Mesenchymal stem cell (in vitro differentiated cells and primary cell): ENCODE measurements around the gene MRTFA.

Experiments used
- DNase-seq: peaks from one replicate; pipeline ENCODE4 v3.0.0-alpha.2; 2013
- H2AFZ ChIP-seq: one replicate; pipeline ENCODE4 v1.6.1; 2013; ENCODE audit warnings: low read depth, mild to moderate bottlenecking, control low read depth, inconsistent platforms, low read length, moderate library complexity
- H2AK5ac ChIP-seq: 2 replicates; pipeline ENCODE4 v1.6.1; 2013; ENCODE audit warnings: low read length, moderate library complexity, mild to moderate bottlenecking, inconsistent platforms; ENCODE audit not compliant: severe bottlenecking
- H2BK120ac ChIP-seq: one replicate; pipeline ENCODE4 v1.6.1; 2013; ENCODE audit warnings: low read depth, mild to moderate bottlenecking, inconsistent platforms, low read length, moderate library complexity
- H2BK12ac ChIP-seq, 2 experiments: one replicate each; pipeline ENCODE4 v1.6.1; 2013; ENCODE audit warnings: inconsistent platforms in 2 of 2, low read length in 2 of 2, mild to moderate bottlenecking in 2 of 2, moderate library complexity in 2 of 2, control low read depth in 1 of 2
- H2BK15ac ChIP-seq: one replicate; pipeline ENCODE4 v1.6.1; 2013; ENCODE audit warnings: mild to moderate bottlenecking, low read depth, inconsistent platforms; ENCODE audit not compliant: poor library complexity, severe bottlenecking
- H2BK5ac ChIP-seq: 2 replicates; pipeline ENCODE4 v1.6.1; 2013; ENCODE audit warnings: low read depth, mild to moderate bottlenecking, low read length, control low read depth, inconsistent platforms; ENCODE audit not compliant: poor library complexity, severe bottlenecking
- H3K14ac ChIP-seq, 2 experiments: one replicate each; pipeline ENCODE4 v1.6.1; 2013; ENCODE audit warnings: inconsistent platforms in 2 of 2, low read length in 2 of 2, control low read depth in 1 of 2, mild to moderate bottlenecking in 1 of 2, moderate library complexity in 1 of 2
- H3K18ac ChIP-seq, 2 experiments: one replicate each; pipeline ENCODE4 v1.6.1; 2013; ENCODE audit warnings: inconsistent platforms in 2 of 2, low read length in 2 of 2, control low read depth in 1 of 2, low read depth in 1 of 2, mild to moderate bottlenecking in 1 of 2
- H3K23ac ChIP-seq, 2 experiments: one replicate each; pipeline ENCODE4 v1.6.1; 2013; ENCODE audit warnings: inconsistent platforms in 2 of 2, low read length in 2 of 2, mild to moderate bottlenecking in 2 of 2, moderate library complexity in 2 of 2, control low read depth in 1 of 2
- H3K27ac ChIP-seq: 2 replicates; pipeline ENCODE4 v1.5.1; 2013; ENCODE audit warnings: mild to moderate bottlenecking, moderate library complexity, low read length, control low read depth, inconsistent platforms; ENCODE audit not compliant: poor library complexity, severe bottlenecking
- H3K27me3 ChIP-seq, 2 experiments: 2 replicates each; pipeline versions ENCODE4 v1.6.1 to v1.7.0; 2013; ENCODE audit warnings: low read length in 2 of 2, mild to moderate bottlenecking in 2 of 2, moderate library complexity in 2 of 2, control low read depth in 1 of 2, inconsistent platforms in 1 of 2; ENCODE audit not compliant: control insufficient read depth in 1 of 2, insufficient read depth in 1 of 2
- H3K36me3 ChIP-seq, 2 experiments: 2 replicates each; pipeline versions ENCODE4 v1.6.1 to v1.7.0; 2013; ENCODE audit warnings: low read length in 2 of 2, control low read depth in 1 of 2, inconsistent platforms in 1 of 2, low read depth in 1 of 2, mild to moderate bottlenecking in 1 of 2; ENCODE audit not compliant: insufficient read depth in 2 of 2, control insufficient read depth in 1 of 2
- H3K4ac ChIP-seq, 2 experiments: one replicate each; pipeline ENCODE4 v1.6.1; 2013; ENCODE audit warnings: inconsistent platforms in 2 of 2, low read length in 2 of 2, mild to moderate bottlenecking in 2 of 2, moderate library complexity in 2 of 2, control low read depth in 1 of 2, low read depth in 1 of 2
- H3K4me1 ChIP-seq: 2 replicates; pipeline ENCODE4 v1.6.1; 2013; ENCODE audit warnings: low read depth, low read length, control low read depth; ENCODE audit not compliant: control insufficient read depth, insufficient read depth
- H3K4me2 ChIP-seq: 2 replicates; pipeline ENCODE4 v1.6.1; 2013; ENCODE audit warnings: low read length, mild to moderate bottlenecking, inconsistent platforms; ENCODE audit not compliant: poor library complexity, severe bottlenecking
- H3K4me3 ChIP-seq, 2 experiments: 2 replicates each; pipeline versions ENCODE4 v1.5.1 to v1.7.0; 2013; ENCODE audit warnings: low read length in 2 of 2, mild to moderate bottlenecking in 2 of 2, control low read depth in 1 of 2, low read depth in 1 of 2; ENCODE audit not compliant: insufficient read depth in 1 of 2
- H3K79me1 ChIP-seq: replicated peaks from 2 replicates; pipeline ENCODE4 v1.6.1; 2013; ENCODE audit warnings: mild to moderate bottlenecking, control low read depth, low read length, inconsistent platforms; ENCODE audit not compliant: poor library complexity, severe bottlenecking
- H3K9ac ChIP-seq: 2 replicates; pipeline ENCODE4 v1.7.0; 2013; ENCODE audit warnings: mild to moderate bottlenecking, low read length, moderate library complexity
- H3K9me3 ChIP-seq: 2 replicates; pipeline ENCODE4 v1.7.0; 2013; ENCODE audit warnings: mild to moderate bottlenecking, low read length; ENCODE audit not compliant: control insufficient read depth
- H4K8ac ChIP-seq: one replicate; pipeline ENCODE4 v1.6.1; 2013; ENCODE audit warnings: inconsistent platforms, mild to moderate bottlenecking, low read length, moderate library complexity
- H4K91ac ChIP-seq: one replicate; pipeline ENCODE4 v1.6.1; 2013; ENCODE audit warnings: mild to moderate bottlenecking, low read length, inconsistent platforms
- WGBS: methylation state at CpG from one replicate; pipeline ENCODE4 v1.1.7; 2013; ENCODE audit warnings: mixed read lengths; 5-methylcytosine and 5-hydroxymethylcytosine counted together

Gene MRTFA

GRCh38 chr22:40572976-40573375, 63.5 kb downstream of the MRTFA start:
- H4K91ac ChIP-seq = no peak overlapping the region
- no peak overlapping the region for H3K4me2 ChIP-seq
- H3K14ac ChIP-seq = no peak overlapping the region
- no peak overlapping the region for H2AK5ac ChIP-seq
- H2BK5ac ChIP-seq = no peak overlapping the region
- H2BK120ac ChIP-seq = no peak overlapping the region
- no peaks in the 10 kb centered on the region for H3K9me3 ChIP-seq
- no peak overlapping the region for H3K18ac ChIP-seq
- no peak overlapping the region for H3K9ac ChIP-seq
- H3K4me1 ChIP-seq = peaks cover 4% of the 10 kb centered on the region
- no peak overlapping the region for H3K27ac ChIP-seq
- WGBS = 98% methylated on average over 2 of the region's 2 CpGs
- no peak overlapping the region for H2BK12ac ChIP-seq
- no peak overlapping the region for H2BK15ac ChIP-seq
- no peak overlapping the region for H3K4me3 ChIP-seq
- H3K36me3 ChIP-seq = no peaks in the 10 kb centered on the region
- H3K4ac ChIP-seq = no peak overlapping the region
- H3K79me1 ChIP-seq = peaks cover 12% of the 10 kb centered on the region
- no peaks in the 10 kb centered on the region for H3K27me3 ChIP-seq
- H4K8ac ChIP-seq = no peak overlapping the region
- H3K23ac ChIP-seq = no peak overlapping the region
- H2AFZ ChIP-seq = no peak overlapping the region
- DNase-seq = no peak

GRCh38 chr22:40571887-40572286, 64.6 kb downstream of the MRTFA start:
- no peak overlapping the region for H2AK5ac ChIP-seq
- WGBS = 100% methylated on average over 2 of the region's 3 CpGs
- no peak overlapping the region for H3K9ac ChIP-seq
- no peak for DNase-seq
- H3K4me3 ChIP-seq = no peak overlapping the region
- no peak overlapping the region for H3K18ac ChIP-seq
- peaks cover 4% of the 10 kb centered on the region for H3K4me1 ChIP-seq
- no peak overlapping the region for H2AFZ ChIP-seq
- H3K27me3 ChIP-seq = no peaks in the 10 kb centered on the region
- no peaks in the 10 kb centered on the region for H3K36me3 ChIP-seq
- no peak overlapping the region for H3K14ac ChIP-seq
- no peak overlapping the region for H3K23ac ChIP-seq
- no peak overlapping the region for H3K4ac ChIP-seq
- no peak overlapping the region for H2BK12ac ChIP-seq
- H2BK5ac ChIP-seq = no peak overlapping the region
- H2BK120ac ChIP-seq = no peak overlapping the region
- H3K4me2 ChIP-seq = no peak overlapping the region
- no peak overlapping the region for H2BK15ac ChIP-seq
- peaks cover 10% of the 10 kb centered on the region for H3K79me1 ChIP-seq
- no peak overlapping the region for H4K8ac ChIP-seq
- no peaks in the 10 kb centered on the region for H3K9me3 ChIP-seq
- no peak overlapping the region for H3K27ac ChIP-seq
- no peak overlapping the region for H4K91ac ChIP-seq

- Histone ChIP-seq H2BK5ac (no peak overlapping the region), H3K14ac (no peak overlapping the region), H3K4me1 (peaks cover 10% of the 10 kb centered on the region), H3K23ac (no peak overlapping the region), H3K18ac (no peak overlapping the region), H2BK15ac (no peak overlapping the region), H2BK12ac (no peak overlapping the region), H2BK120ac (no peak overlapping the region), H3K36me3 (no peaks in the 10 kb centered on the region), H3K4ac (no peak overlapping the region), H3K4me2 (no peak overlapping the region), H3K27me3 (no peaks in the 10 kb centered on the region), H2AFZ (no peak overlapping the region), H3K79me1 (peaks cover 12% of the 10 kb centered on the region), H3K9me3 (no peaks in the 10 kb centered on the region), H3K9ac (no peak overlapping the region), H2AK5ac (no peak overlapping the region), H4K91ac (no peak overlapping the region), H3K4me3 (no peak overlapping the region), H4K8ac (no peak overlapping the region), H3K27ac (peak overlapping the region; percentile 92)
- no CpG with 5 or more reads among the region's 1 CpG for WGBS
- no peak for DNase-seq
Measured at GRCh38 chr22:40567626-40568328, 68.7 kb downstream of the MRTFA start.

GRCh38 chr22:40567106-40567505, 69.4 kb downstream of the MRTFA start:
- peak overlapping the region; percentile 92 for H3K27ac ChIP-seq
- H2BK120ac ChIP-seq = no peak overlapping the region
- no peak overlapping the region for H4K91ac ChIP-seq
- H3K14ac ChIP-seq = no peak overlapping the region
- no peak overlapping the region for H2AFZ ChIP-seq
- peaks cover 10% of the 10 kb centered on the region for H3K4me1 ChIP-seq
- no peaks in the 10 kb centered on the region for H3K27me3 ChIP-seq
- H3K4me2 ChIP-seq = no peak overlapping the region
- no peaks in the 10 kb centered on the region for H3K9me3 ChIP-seq
- H2BK5ac ChIP-seq = no peak overlapping the region
- H3K4ac ChIP-seq = no peak overlapping the region
- no peak overlapping the region for H2BK12ac ChIP-seq
- H4K8ac ChIP-seq = no peak overlapping the region
- H3K23ac ChIP-seq = no peak overlapping the region
- H3K36me3 ChIP-seq = no peaks in the 10 kb centered on the region
- peaks cover 12% of the 10 kb centered on the region for H3K79me1 ChIP-seq
- no peak for DNase-seq
- H2AK5ac ChIP-seq = no peak overlapping the region
- WGBS = no CpG with 5 or more reads among the region's 3 CpGs
- no peak overlapping the region for H2BK15ac ChIP-seq
- no peak overlapping the region for H3K18ac ChIP-seq
- H3K4me3 ChIP-seq = no peak overlapping the region
- H3K9ac ChIP-seq = no peak overlapping the region
